Measurements from ENCODE around the gene MT1F.

DNA sequence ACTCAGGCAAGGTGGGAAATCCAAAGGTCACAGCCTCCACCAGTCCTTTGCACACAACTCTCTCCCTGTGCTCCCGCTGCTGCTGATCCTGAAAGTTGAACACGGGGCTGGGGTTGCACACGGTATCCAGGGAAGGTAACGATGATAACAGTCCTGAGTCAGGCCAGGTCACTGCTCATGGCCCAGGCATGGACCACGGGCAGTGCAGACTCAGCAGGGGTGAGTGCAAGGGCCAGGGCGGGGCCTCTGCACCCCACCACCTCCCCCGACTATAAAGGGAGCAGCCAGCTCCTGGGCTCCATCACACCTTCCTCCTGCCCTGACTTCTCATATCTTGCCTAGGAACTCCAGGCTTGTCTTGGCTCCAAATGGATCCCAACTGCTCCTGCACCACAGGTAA, 6.2 kb upstream of the MT1F start, which contains the start of gene MT1B:
- TF ChIP-seq, protein P1, sequence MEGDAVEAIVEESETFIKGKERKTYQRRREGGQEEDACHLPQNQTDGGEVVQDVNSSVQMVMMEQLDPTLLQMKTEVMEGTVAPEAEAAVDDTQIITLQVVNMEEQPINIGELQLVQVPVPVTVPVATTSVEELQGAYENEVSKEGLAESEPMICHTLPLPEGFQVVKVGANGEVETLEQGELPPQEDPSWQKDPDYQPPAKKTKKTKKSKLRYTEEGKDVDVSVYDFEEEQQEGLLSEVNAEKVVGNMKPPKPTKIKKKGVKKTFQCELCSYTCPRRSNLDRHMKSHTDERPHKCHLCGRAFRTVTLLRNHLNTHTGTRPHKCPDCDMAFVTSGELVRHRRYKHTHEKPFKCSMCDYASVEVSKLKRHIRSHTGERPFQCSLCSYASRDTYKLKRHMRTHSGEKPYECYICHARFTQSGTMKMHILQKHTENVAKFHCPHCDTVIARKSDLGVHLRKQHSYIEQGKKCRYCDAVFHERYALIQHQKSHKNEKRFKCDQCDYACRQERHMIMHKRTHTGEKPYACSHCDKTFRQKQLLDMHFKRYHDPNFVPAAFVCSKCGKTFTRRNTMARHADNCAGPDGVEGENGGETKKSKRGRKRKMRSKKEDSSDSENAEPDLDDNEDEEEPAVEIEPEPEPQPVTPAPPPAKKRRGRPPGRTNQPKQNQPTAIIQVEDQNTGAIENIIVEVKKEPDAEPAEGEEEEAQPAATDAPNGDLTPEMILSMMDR (IDR thresholded peaks at IDR 0.05; ENCODE audit: poor library complexity, severe bottlenecking) = no peak
- TF ChIP-seq POLR2AphosphoS5 (IDR thresholded peaks at IDR 0.05) (no peak), MXI1 (conservative IDR thresholded peaks at IDR 0.05; ENCODE audit: poor library complexity, severe bottlenecking) (no peak), EZH2 (IDR thresholded peaks at IDR 0.05; ENCODE audit: borderline replicate concordance, insufficient read depth, low read length, poor library complexity, severe bottlenecking) (no peak), EP300 (conservative IDR thresholded peaks at IDR 0.05; ENCODE audit: poor library complexity, severe bottlenecking) (no peak), RAD21 (conservative IDR thresholded peaks at IDR 0.05) (no peak), SMC3 (conservative IDR thresholded peaks at IDR 0.05; ENCODE audit: poor library complexity) (no peak), TAF1 (IDR thresholded peaks at IDR 0.05; ENCODE audit: low read depth) (no peak)
- TF ChIP-seq, protein P2, sequence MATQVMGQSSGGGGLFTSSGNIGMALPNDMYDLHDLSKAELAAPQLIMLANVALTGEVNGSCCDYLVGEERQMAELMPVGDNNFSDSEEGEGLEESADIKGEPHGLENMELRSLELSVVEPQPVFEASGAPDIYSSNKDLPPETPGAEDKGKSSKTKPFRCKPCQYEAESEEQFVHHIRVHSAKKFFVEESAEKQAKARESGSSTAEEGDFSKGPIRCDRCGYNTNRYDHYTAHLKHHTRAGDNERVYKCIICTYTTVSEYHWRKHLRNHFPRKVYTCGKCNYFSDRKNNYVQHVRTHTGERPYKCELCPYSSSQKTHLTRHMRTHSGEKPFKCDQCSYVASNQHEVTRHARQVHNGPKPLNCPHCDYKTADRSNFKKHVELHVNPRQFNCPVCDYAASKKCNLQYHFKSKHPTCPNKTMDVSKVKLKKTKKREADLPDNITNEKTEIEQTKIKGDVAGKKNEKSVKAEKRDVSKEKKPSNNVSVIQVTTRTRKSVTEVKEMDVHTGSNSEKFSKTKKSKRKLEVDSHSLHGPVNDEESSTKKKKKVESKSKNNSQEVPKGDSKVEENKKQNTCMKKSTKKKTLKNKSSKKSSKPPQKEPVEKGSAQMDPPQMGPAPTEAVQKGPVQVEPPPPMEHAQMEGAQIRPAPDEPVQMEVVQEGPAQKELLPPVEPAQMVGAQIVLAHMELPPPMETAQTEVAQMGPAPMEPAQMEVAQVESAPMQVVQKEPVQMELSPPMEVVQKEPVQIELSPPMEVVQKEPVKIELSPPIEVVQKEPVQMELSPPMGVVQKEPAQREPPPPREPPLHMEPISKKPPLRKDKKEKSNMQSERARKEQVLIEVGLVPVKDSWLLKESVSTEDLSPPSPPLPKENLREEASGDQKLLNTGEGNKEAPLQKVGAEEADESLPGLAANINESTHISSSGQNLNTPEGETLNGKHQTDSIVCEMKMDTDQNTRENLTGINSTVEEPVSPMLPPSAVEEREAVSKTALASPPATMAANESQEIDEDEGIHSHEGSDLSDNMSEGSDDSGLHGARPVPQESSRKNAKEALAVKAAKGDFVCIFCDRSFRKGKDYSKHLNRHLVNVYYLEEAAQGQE (IDR thresholded peaks at IDR 0.05; ENCODE audit: borderline replicate concordance) = no peak

All from neural cell (in vitro differentiated cells).